NT2/D1 (cell line): ENCODE measurements around the gene GALR3.

ENCODE experiments used
- DNase-seq: peaks from one replicate; pipeline ENCODE4 v3.0.0-alpha.2; 2011; ENCODE audit warnings: low read depth, low spot score
- H3K27me3 ChIP-seq: 2 replicates; pipeline ENCODE4 v1.6.0; 2011; ENCODE audit warnings: mild to moderate bottlenecking; ENCODE audit not compliant: insufficient read length, insufficient read depth
- H3K36me3 ChIP-seq: 2 replicates; pipeline ENCODE4 v1.6.1; 2011; ENCODE audit warnings: mild to moderate bottlenecking, low read length, mixed read lengths; ENCODE audit not compliant: insufficient read depth, insufficient read length
- H3K4me1 ChIP-seq: 2 replicates; pipeline ENCODE4 v1.5.1; 2011; ENCODE audit not compliant: insufficient read depth, insufficient read length
- H3K4me3 ChIP-seq: 2 replicates; pipeline ENCODE4 v1.5.1; 2011; ENCODE audit warnings: low read depth; ENCODE audit not compliant: insufficient read length
- H3K9ac ChIP-seq: 2 replicates; pipeline ENCODE4 v1.6.0; 2011; ENCODE audit warnings: low read depth; ENCODE audit not compliant: insufficient read length
- H3K9me3 ChIP-seq: 2 replicates; pipeline ENCODE4 v1.5.1; 2011; ENCODE audit warnings: mild to moderate bottlenecking, low read length; ENCODE audit not compliant: insufficient read depth
- SUZ12 ChIP-seq: IDR thresholded peaks from 2 replicates; pipeline ENCODE4 v1.6.1; 2011; ENCODE audit not compliant: insufficient read length, insufficient read depth; ENCODE audit errors: extremely low read depth
- YY1 ChIP-seq: IDR thresholded peaks from 2 replicates; pipeline ENCODE4 v1.6.1; 2011; ENCODE audit not compliant: insufficient read length, insufficient read depth
- ZNF274 ChIP-seq: IDR thresholded peaks from 2 replicates; pipeline ENCODE4 v1.6.1; 2011; ENCODE audit warnings: mild to moderate bottlenecking, low read depth, low read length

GALR3 gene

DNA sequence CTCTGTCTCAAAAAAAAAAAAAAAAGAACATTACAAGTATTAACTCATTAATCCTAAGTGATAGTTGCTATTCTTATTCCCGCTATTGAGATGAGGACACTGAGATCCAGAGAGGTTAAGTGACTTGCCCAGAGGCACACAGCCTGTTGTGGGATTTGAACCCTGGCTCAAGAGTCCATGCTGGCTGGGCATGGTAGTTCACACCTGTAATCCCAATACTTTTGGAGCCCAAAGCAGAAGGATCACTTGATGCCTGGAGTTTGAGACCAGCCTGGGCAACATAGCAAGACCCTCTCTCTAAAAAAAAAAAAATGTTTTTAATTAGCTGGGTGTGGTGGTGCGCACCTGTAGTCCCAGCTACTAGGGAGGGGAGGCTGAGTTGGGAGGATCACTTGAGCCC is 11.3 kb upstream of the GALR3 start:
- DNase-seq: no peak
- no peak for TF ChIP-seq SUZ12
- TF ChIP-seq YY1: no peak
- no peak for TF ChIP-seq ZNF274
- Histone ChIP-seq H3K9ac (no peak overlapping the region), H3K4me1 (no peaks in the 10 kb centered on the region), H3K4me3 (no peak overlapping the region), H3K9me3 (no peaks in the 10 kb centered on the region), H3K36me3 (peaks cover 19% of the 10 kb centered on the region), H3K27me3 (peaks cover 7% of the 10 kb centered on the region)

DNA sequence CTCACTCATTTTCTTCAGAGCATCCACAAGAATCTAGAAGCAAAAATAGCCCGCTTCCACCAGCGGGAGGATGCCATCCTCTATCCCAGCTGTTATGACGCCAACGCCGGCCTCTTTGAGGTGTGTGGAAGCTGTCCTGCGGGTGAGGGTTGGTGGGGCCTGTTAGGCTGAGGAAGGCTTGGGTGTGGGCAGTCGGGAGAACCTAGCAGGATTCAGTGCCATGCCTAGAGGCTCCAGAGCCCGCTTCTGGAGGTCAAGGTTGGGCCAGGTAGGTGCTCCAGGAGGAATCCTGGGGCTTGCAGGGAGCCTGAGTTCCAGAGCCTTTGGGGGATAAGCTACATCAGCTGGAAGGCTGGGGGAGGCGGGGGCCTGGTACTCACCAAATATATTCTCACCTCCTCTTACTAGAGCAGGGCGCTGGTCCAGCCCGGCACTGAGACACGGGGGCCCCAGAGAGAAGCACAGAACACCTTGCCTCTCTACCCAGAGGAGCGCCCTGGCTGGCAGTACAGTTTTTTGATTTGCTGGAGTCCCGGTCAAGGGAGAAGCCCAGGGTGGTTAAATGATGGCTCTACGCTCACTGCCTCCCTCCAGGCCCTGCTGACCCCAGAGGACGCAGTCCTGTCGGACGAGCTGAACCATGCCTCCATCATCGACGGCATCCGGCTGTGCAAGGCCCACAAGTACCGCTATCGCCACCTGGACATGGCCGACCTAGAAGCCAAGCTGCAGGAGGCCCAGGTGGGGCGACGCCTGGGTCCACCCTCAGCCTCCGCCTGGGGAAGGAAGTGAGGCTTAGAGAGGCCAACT is 10.1 kb upstream of the GALR3 start:
- TF ChIP-seq SUZ12 (no peak), YY1 (no peak), ZNF274 (no peak)
- Histone ChIP-seq H3K9ac (no peak overlapping the region), H3K4me1 (no peaks in the 10 kb centered on the region), H3K4me3 (no peak overlapping the region), H3K36me3 (peaks cover 19% of the 10 kb centered on the region), H3K9me3 (no peaks in the 10 kb centered on the region), H3K27me3 (peaks cover 4% of the 10 kb centered on the region)
- DNase-seq: no peak

DNA sequence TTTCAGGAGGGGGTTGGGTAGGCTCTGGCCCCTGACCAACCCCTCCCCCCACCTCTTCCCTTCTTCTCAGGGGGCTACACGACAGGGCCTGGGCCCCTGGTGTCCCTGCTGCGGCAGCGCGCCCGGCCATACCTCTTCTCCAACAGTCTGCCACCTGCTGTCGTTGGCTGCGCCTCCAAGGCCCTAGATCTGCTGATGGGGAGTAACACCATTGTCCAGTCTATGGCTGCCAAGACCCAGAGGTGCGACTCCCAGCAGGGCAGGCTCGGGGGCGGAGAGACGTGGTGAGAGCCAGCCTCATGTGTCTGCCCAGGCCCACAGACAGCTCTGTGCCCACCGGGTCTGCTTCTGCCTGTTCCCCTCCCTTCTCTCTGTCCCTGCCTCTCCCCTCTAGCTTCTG is 7.6 kb upstream of the GALR3 start:
- Histone ChIP-seq H3K4me3 (no peak overlapping the region), H3K9me3 (no peaks in the 10 kb centered on the region), H3K9ac (no peak overlapping the region), H3K4me1 (peaks cover 4% of the 10 kb centered on the region), H3K36me3 (peaks cover 19% of the 10 kb centered on the region), H3K27me3 (peaks cover 17% of the 10 kb centered on the region)
- no peak for DNase-seq
- TF ChIP-seq YY1 (no peak), SUZ12 (no peak), ZNF274 (no peak)

DNA sequence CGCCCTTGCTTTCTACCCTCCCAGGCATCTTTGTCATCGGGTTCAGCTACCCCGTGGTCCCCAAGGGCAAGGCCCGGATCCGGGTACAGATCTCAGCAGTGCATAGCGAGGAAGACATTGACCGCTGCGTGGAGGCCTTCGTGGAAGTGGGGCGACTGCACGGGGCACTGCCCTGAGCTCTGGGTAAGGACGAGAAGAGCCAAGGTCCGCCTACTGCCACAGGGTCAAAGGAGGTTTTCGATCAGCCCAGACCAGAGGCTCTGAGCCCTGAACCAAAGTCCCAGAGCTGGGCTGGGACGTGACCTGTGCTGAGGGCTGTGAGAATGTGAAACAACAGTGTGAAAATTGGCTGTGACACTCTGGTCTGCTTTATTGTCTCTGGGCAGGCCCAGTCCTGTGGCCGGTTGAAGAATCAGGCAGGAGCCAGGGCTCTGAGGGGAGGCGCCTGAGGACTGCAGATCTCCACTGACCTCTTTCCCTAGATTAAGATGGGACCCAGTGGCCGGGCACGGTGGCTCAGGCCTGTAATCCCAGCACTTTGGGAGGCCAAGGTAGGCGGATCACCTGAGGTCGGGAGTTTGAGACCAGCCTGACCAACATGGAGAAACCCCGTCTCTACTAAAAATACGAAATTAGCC is 6.5 kb upstream of the GALR3 start:
- Histone ChIP-seq H3K9ac (no peak overlapping the region), H3K4me3 (no peak overlapping the region), H3K36me3 (peaks cover 19% of the 10 kb centered on the region), H3K27me3 (peaks cover 17% of the 10 kb centered on the region), H3K4me1 (peaks cover 4% of the 10 kb centered on the region), H3K9me3 (no peaks in the 10 kb centered on the region)
- TF ChIP-seq YY1 (no peak), SUZ12 (no peak), ZNF274 (no peak)
- no peak for DNase-seq

DNA sequence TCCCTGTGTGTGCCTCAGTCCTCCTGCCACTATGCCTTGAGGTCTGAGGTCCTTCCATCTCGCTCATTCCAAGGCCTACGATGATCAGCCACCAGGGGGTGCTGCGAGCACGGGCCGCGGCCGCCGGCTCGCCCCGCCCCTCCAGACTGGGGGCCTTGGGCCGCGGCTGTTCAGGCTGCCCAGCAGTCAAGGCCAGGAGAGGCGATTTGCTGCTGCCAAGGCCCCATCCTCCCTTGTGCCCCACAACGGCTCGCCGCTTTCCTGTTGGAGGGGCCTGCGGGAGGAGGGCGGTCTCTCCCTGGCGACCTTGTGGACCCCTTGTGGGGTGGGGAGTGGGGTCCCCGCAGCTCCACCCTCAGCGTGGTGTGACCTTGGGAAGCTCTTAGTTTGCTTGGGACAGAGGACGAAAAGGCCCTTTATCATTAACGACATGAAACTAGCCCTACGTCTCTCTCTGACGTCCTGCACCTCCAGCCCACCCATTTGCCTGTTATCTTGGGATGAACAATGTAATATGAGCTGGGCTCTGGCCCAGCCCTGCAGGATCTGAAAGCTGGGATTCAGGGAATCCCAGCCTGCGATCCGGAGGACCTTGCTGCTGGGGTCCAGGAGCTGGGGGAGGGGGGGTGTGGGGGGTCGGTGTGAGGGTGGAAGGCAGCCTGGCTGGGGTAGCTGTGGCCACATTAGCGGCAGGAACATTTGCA is 5.3 kb upstream of the GALR3 start:
- Histone ChIP-seq H3K9ac (peak overlapping the region; percentile 75), H3K4me1 (peaks cover 10% of the 10 kb centered on the region), H3K36me3 (peaks cover 19% of the 10 kb centered on the region), H3K27me3 (peaks cover 17% of the 10 kb centered on the region), H3K9me3 (no peaks in the 10 kb centered on the region), H3K4me3 (peak overlapping the region; percentile 37)
- TF ChIP-seq SUZ12 (no peak), YY1 (no peak), ZNF274 (no peak)
- peak; percentile 59 for DNase-seq

DNA sequence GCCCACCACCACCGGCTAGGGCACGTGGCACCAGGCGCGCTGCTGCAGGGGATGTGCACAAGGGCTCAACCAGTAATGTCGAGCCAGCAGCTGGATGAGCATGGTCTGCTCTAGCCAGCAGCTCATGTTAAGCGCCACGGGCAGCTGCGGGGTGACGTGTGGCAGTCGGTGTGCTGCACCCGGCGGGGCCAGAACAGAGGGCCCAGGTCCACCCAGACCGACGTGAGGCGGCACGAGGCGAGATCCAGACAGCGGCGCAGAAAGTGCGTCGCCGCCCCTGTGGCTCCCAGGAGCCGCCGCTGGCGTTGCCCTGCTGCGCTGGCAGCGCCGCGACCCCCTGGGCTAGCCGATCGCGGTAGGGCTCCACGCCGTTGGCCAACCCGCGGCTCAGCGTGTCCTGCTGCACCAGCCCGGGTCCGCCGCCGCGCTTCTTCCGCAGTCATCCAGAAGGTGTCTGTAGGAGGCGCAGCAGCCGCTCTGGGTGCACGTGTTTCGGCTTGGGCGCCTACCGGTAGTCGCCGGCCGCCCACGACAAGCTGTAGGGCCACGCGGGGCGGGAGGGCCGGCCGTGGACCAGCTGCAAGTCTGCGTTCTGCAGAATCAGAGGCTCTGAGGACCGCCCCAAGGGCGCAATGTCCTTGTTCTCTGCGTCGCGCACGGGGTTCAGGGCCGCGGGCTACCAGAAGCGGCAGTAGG is 4.6 kb upstream of the GALR3 start:
- Histone ChIP-seq H3K4me1 (peaks cover 11% of the 10 kb centered on the region), H3K36me3 (peaks cover 19% of the 10 kb centered on the region), H3K9me3 (no peaks in the 10 kb centered on the region), H3K9ac (peak overlapping the region; percentile 75), H3K27me3 (peaks cover 24% of the 10 kb centered on the region), H3K4me3 (peak overlapping the region; percentile 37)
- no peak for DNase-seq
- TF ChIP-seq YY1 (no peak), SUZ12 (no peak), ZNF274 (no peak)

DNA sequence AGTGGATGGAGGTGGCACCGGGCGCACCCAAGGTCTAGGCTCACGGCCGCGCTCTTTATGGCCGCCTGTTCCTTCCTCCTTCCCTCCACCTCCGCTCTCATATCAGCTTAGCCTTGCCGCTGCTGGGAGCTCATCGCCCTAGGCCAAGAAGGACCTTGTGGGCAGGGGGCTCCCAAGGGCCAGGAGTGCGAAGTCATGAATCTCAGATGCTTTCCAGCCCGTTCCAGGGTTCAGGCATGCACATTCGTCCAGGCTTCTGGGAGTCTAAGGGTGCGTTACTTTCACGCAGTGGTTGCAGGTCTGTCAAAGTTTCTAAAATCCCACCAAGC is 4.1 kb upstream of the GALR3 start:
- Histone ChIP-seq H3K4me1 (peaks cover 11% of the 10 kb centered on the region), H3K9ac (peak overlapping the region; percentile 75), H3K27me3 (peaks cover 27% of the 10 kb centered on the region), H3K9me3 (no peaks in the 10 kb centered on the region), H3K4me3 (peak overlapping the region; percentile 37), H3K36me3 (peaks cover 19% of the 10 kb centered on the region)
- no peak for TF ChIP-seq YY1
- TF ChIP-seq ZNF274: no peak
- TF ChIP-seq SUZ12: no peak
- DNase-seq: no peak
